Small intestine (tissue), 7 donors: ENCODE results near the gene FBN2. TPM values are rescaled to one million over a fixed set of nuclear protein-coding genes. Genes with fewer than 3 reads are reported as not detected.

Experiments used
- DNase-seq, 2 donors: peaks; one replicate each; pipeline versions ENCODE4 v3.0.0 to v3.0.0-alpha.2; 2013
- FAIRE-seq: peaks from 2 replicates; lab custom pipeline; 2012; peaks lifted over from hg19 to GRCh38; lab: Jason Lieb, UNC
- H3K27ac ChIP-seq, 3 donors: one replicate each; pipeline ENCODE4 v1.5.1; 2013; ENCODE audit warnings: low read length in 2 of 3, mild to moderate bottlenecking in 2 of 3, control low read depth in 1 of 3, inconsistent platforms in 1 of 3, low read depth in 1 of 3, moderate library complexity in 1 of 3
- H3K27me3 ChIP-seq, 3 donors: one replicate each; pipeline ENCODE4 v1.6.1; 2013; ENCODE audit warnings: low read length in 3 of 3, inconsistent platforms in 1 of 3; ENCODE audit not compliant: control insufficient read depth in 3 of 3, insufficient read depth in 3 of 3
- H3K36me3 ChIP-seq, 3 donors: one replicate each; pipeline ENCODE4 v1.6.1; 2013; ENCODE audit warnings: low read length in 3 of 3, inconsistent platforms in 1 of 3, low read depth in 1 of 3, mild to moderate bottlenecking in 1 of 3, moderate library complexity in 1 of 3; ENCODE audit not compliant: control insufficient read depth in 3 of 3, insufficient read depth in 2 of 3
- H3K4me1 ChIP-seq, 3 donors: one replicate each; pipeline ENCODE4 v1.6.1; 2013; ENCODE audit warnings: low read length in 2 of 3, inconsistent platforms in 1 of 3, low read depth in 1 of 3, mild to moderate bottlenecking in 1 of 3, moderate library complexity in 1 of 3; ENCODE audit not compliant: control insufficient read depth in 3 of 3, insufficient read depth in 2 of 3
- H3K4me3 ChIP-seq, 3 donors: one replicate each; pipeline ENCODE4 v1.5.1; 2013; ENCODE audit warnings: low read length in 3 of 3, control low read depth in 1 of 3, inconsistent platforms in 1 of 3, low read depth in 1 of 3, mild to moderate bottlenecking in 1 of 3, moderate library complexity in 1 of 3
- H3K9me3 ChIP-seq, 2 donors: one replicate each; pipeline ENCODE4 v1.6.1; 2013; ENCODE audit warnings: low read depth in 1 of 2, low read length in 1 of 2; ENCODE audit not compliant: control insufficient read depth in 2 of 2, insufficient read depth in 1 of 2
- WGBS, 3 donors: extraction: QIAGEN DNeasy Blood & Tissue Kit; methylation state at CpG; one replicate each; pipeline ENCODE4 v1.1.7; 2013; 5-methylcytosine and 5-hydroxymethylcytosine counted together
- polyA plus RNA-seq, 4 donors: library from polyadenylated mRNA; stranded (reverse) in 3 of 4; unstranded in 1 of 4; fragments of 200-250 nt in 3 of 4; fragments of 120-200 nt in 1 of 4; gene quantifications; one replicate each; pipeline versions ENCODE4 v1.2.1 to v1.2.3, GENCODE V29; 2013
- donor health status: healthy with polysubstance abuse.
- donor health status: control.
- donor health status: control.
- donor health status: Bipolar disorder and iron deficiency.
- donor health status: healthy.

FBN2 gene
- polyA plus RNA-seq, 4 donors = under 0.01 to 16.9 (median 0.21) TPM; not detected in 1

DNA sequence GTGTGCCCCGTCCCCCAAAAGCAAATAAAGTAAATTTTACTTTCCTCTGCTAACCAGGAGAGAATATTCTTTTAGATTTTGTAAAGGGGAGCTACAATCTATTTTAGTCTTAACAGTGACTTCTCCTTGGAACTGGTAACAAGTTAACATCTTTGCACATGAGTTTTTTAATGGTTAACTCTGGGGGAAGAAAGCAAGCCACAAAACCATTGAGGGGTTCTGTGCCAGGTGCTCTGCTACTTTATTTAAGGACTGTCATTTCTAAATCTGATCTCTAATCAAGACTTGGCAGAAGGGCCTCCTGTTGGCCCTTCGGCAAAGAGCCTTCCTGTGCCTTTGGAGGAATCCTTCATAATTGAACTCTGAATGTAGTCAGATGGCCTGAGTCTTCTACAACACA lies 301.0 kb downstream of the FBN2 start:
- no peaks in the 10 kb centered on the region for H3K9me3 ChIP-seq
- DNase-seq = no peak
- no peaks in the 10 kb centered on the region for H3K36me3 ChIP-seq
- FAIRE-seq = no peak
- no peaks in the 10 kb centered on the region for H3K4me1 ChIP-seq
- H3K27me3 ChIP-seq = peaks cover 0 to 3% (median 0%) of the 10 kb centered on the region in 3 donors
- WGBS, 3 donors = 61 to 69% (median 68%) methylated on average over 2 of the region's 2 CpGs
- H3K4me3 ChIP-seq = no peak overlapping the region
- H3K27ac ChIP-seq = no peak overlapping the region

DNA sequence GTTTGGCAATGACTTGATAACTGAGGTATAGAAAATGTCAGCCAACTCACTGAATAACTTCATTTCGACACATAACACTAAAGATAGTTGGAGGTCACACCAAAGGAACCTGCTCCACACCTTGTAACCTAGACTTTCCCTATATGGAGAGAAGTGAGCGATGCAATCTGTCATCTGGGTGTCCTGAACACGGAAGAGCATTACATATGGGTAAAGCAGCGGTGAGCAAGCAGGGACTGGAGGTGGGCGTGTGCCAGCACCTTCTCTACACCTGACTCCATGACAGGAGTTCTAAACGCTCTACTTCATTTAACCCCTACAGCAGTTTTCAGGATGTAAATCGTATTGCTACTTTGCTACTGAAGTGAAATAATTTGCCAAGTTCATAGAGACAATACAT lies 301.7 kb downstream of the FBN2 start:
- Histone ChIP-seq H3K4me3 (no peak overlapping the region), H3K27ac (no peak overlapping the region), H3K9me3 (no peaks in the 10 kb centered on the region), H3K36me3 (no peaks in the 10 kb centered on the region), H3K27me3 (peaks cover 0 to 3% (median 0%) of the 10 kb centered on the region in 3 donors), H3K4me1 (no peaks in the 10 kb centered on the region)
- WGBS, 3 donors = 74 to 83% (median 77%) methylated on average over 7 of the region's 7 CpGs
- DNase-seq (no peak), FAIRE-seq (no peak)

DNA sequence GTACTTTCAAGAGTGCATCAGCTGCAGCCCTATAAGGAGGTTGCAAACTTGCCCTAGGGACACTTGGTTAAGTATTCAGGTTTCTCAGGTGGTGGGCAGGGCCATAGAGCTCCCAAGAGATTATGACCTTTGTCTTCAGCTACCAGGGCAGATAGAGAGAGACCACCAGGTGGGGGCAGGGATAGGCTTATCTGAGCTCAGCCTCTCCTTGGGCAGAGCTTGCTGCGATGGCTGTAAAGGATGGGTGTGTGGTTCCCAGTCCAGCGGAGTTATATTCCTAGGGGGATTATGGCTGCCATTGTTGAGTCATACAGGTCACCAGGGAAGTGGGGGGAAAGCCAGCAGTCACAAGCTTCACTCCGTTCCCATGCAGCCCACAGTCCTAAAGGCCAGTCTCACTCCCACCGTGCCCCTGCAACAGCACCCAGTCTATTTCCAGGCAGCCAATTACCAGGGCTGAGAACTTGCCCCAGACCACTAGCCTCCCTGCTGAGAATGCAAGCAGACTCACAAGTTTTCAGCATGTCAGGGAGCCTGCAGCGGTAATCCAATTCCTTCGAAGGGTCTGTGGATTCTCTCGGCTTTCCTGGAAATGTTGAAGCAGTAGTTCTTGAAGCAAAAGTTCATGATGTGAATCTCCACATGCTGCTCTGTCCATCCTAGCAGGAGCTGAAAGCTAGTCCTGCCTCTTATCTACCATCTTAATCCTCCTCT lies 303.0 kb downstream of the FBN2 start:
- Histone ChIP-seq H3K4me3 (no peak overlapping the region), H3K9me3 (no peaks in the 10 kb centered on the region), H3K27ac (no peak overlapping the region), H3K36me3 (no peaks in the 10 kb centered on the region), H3K27me3 (peaks cover 0 to 3% (median 0%) of the 10 kb centered on the region in 3 donors), H3K4me1 (no peaks in the 10 kb centered on the region)
- DNase-seq = no peak
- WGBS, 3 donors = 85 to 90% (median 89%) methylated on average over 7 of the region's 7 CpGs
- FAIRE-seq = no peak

DNA sequence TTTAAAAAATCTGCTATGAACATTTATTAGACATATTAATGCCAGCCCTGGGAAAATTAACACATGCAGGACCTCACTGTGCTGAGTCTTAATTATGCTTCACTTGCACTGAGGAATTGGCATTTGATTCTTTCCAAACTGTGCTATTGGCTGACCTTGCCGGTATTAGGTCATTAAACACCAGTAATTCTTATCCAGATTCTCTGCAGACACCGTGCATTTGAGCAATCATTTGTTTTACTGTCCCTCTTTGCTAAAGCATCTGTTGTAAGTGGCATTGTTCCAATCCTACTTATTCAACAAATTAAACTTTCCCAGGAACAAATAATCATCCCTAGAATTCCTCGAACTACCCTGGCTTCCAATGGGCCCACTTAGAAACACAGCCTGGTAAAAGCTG lies 309.5 kb downstream of the FBN2 start:
- Histone ChIP-seq H3K27me3 (no peaks in the 10 kb centered on the region), H3K36me3 (no peaks in the 10 kb centered on the region), H3K9me3 (no peaks in the 10 kb centered on the region), H3K27ac (no peak overlapping the region), H3K4me1 (no peaks in the 10 kb centered on the region), H3K4me3 (no peak overlapping the region)
- no peak for FAIRE-seq
- 48 to 53% (median 49%) methylated on average over 3 of the region's 3 CpGs for WGBS, 3 donors
- no peak for DNase-seq

DNA sequence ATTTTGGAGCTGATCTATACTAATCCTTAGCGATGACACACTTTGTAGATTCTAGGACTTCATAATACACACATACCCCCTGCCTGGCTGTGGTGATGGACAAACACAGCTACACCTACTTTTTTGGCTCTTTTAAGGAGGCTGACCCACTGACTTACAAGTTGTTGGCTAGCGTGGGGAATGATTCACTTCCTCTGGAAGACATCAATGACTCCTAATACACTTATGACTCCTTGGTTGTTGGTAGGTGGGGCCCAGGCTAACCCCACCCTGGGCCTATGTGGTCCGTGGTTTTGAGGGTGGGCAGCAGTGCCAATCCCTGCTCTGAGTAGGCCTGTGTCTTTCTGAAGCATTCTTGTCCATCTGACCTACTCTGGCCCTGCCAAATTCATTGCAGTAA lies 310.0 kb downstream of the FBN2 start:
- no peaks in the 10 kb centered on the region for H3K27me3 ChIP-seq
- DNase-seq (no peak), FAIRE-seq (no peak)
- no peaks in the 10 kb centered on the region for H3K9me3 ChIP-seq
- WGBS, 3 donors = 63 to 65% (median 64%) methylated on average over 3 of the region's 3 CpGs
- H3K27ac ChIP-seq = no peak overlapping the region
- H3K36me3 ChIP-seq = no peaks in the 10 kb centered on the region
- no peaks in the 10 kb centered on the region for H3K4me1 ChIP-seq
- no peak overlapping the region for H3K4me3 ChIP-seq

DNA sequence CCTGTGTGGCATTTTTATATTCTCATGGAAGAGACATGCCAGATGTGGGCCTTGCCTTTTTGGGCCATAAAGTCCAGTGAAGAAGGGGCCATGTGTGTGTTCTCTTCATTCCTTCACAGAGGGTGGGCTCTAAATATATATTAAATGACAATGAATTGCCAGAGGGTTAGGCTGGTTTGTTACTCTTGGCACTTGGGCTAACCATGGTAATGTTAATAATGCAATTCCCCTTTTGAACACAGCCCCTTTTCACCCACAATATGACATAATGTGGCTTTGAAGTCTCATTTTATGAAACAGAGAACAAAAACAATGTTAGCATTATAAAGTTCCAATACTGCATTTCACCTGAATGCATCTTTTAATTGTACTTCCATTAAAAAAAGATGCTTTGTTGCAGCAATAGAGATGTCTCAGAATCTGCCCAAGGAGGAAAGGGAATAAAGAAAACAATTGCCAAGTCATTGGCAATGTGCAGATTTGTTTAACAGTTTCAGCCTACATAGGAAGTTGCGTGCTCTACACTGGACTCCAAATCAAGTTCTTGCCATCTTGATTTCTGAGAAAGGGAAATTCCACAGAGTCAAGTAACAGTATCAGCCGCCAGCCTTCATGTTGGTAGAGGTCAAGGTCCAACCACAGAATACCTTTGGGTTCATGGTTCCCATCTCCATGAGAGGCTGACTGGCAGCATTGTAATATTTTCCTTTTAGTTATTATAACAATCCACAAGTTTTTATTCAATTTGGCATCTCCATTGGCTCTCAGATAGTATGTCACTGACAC lies 312.6 kb downstream of the FBN2 start:
- FAIRE-seq = no peak
- WGBS, 3 donors = 71 to 90% (median 73%) methylated on average over 2 of the region's 2 CpGs
- H3K4me1 ChIP-seq = no peaks in the 10 kb centered on the region

DNA sequence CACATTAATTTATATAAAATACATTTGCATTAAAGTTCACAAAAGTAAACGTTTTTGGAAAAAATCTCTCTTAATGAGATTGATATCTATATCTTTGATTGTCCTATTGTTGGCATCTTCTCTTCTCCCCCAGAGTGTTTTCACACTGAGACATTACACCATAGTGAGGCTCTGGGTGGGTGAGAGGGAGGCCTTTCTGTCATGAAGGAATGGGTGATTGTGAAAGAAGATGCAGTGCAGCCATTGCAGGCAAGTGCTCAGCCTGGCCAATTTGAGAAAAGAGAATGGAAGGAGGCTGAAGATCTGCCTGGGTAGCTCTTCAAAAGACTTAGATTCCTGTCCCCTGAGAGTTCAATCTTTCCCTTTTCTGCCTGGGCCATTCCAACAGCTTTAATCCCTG lies 313.7 kb downstream of the FBN2 start:
- no peaks in the 10 kb centered on the region for H3K27me3 ChIP-seq
- WGBS, 3 donors = 54 to 72% (median 64%) methylated on average over 1 of the region's 1 CpG
- DNase-seq = no peak
- H3K27ac ChIP-seq = no peak overlapping the region
- FAIRE-seq = no peak
- no peaks in the 10 kb centered on the region for H3K36me3 ChIP-seq
- H3K9me3 ChIP-seq = no peaks in the 10 kb centered on the region
- no peak overlapping the region for H3K4me3 ChIP-seq
- no peaks in the 10 kb centered on the region for H3K4me1 ChIP-seq

More for the DNA sequence above, 312.6 kb downstream of the FBN2 start:
- H3K36me3 ChIP-seq = no peaks in the 10 kb centered on the region
- no peaks in the 10 kb centered on the region for H3K27me3 ChIP-seq
- H3K4me3 ChIP-seq = no peak overlapping the region
- DNase-seq = no peak
- no peaks in the 10 kb centered on the region for H3K9me3 ChIP-seq
- H3K27ac ChIP-seq = no peak overlapping the region

DNA sequence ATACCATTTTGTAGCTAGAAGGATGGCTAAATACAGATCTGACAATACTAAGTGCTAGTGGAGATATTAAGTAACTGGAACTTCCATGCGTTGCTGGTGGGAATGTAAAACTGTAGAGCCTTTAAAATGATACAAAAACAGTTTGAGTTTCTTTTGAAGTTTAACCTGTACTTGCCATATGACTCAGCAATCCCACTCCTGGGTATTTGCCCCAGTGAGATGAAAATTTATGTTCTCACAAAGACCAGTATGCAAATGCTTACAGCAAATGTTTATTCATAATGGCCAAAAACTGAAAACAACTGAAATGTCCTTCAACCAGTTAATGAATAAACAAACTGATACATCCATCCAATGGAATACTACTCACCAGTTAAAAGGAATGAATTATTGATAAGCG lies 317.2 kb downstream of the FBN2 start:
- Histone ChIP-seq H3K9me3 (no peaks in the 10 kb centered on the region), H3K27me3 (no peaks in the 10 kb centered on the region)
- 88 to 92% (median 91%) methylated on average over 2 of the region's 2 CpGs for WGBS, 3 donors

More for the DNA sequence above, 317.2 kb downstream of the FBN2 start:
- Histone ChIP-seq H3K4me3 (no peak overlapping the region), H3K4me1 (no peaks in the 10 kb centered on the region), H3K36me3 (no peaks in the 10 kb centered on the region), H3K27ac (no peak overlapping the region)
- no peak for FAIRE-seq
- DNase-seq = no peak
